DOHH2 (cell line): ENCODE measurements around the gene MYO1F.

Experiments used
- CTCF ChIP-seq: fragments of 200-600 bp; sonication (generic); IDR thresholded peaks from one replicate; pipeline ENCODE4 v1.5.1; 2014; ENCODE audit warnings: antibody characterized with exemption, mild to moderate bottlenecking, low read depth, low read length; ENCODE audit not compliant: poor library complexity, severe bottlenecking
- EZH2phosphoT487 ChIP-seq: fragments of 200-600 bp; sonication (generic); IDR thresholded peaks from 2 replicates; pipeline ENCODE4 v1.6.1; 2017; ENCODE audit warnings: borderline replicate concordance, mild to moderate bottlenecking, antibody characterized with exemption, low read length, moderate library complexity, mixed read lengths

- TF ChIP-seq CTCF, result no peak
- no peak for TF ChIP-seq EZH2phosphoT487
Observed at GRCh38 chr19:8558325-8558724, 18.9 kb downstream of the MYO1F start.
